ENCODE measurements around the gene ANKS1B. TPM values are rescaled to one million over a fixed set of nuclear protein-coding genes. Genes with fewer than 3 reads are reported as not detected.

Gene ANKS1B
- total RNA-seq, 1 experiment from 2014 or later = 4.1 TPM

GRCh38 chr12:98954506-98954905 is 1030.2 kb downstream of the ANKS1B start:
- no peak for DNase-seq (ENCODE audit: low read depth)

GRCh38 chr12:98951406-98951805 is 1033.3 kb downstream of the ANKS1B start:
- no peak for DNase-seq (ENCODE audit: low read depth)

DNA sequence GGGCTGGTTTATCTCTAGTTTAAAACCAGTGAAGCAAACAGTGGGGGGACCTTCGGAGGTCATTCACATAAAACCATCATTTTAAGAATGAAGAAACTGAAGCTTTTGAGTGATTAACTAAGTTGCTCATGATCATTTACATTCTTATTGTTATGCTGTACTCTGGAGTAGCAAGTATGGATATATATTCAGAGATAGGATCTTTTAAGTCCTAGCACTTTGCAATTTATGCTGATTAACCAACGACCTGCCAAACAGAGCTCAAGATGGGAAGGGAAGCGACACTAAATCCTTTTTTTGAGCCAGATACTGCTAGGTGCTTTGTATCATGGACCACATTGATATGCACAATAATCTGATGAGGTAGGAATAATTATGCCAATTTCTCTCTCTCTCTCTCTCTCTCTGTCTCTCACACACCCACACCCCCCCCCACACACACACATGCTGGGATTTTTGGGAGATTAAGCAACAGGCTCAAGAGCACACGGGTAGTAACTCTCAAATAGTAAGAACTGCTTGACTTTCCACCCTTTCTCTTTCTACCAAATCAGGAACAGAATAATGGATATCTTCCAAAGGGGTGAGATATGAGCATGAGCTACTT is 1036.3 kb downstream of the ANKS1B start:
- no peak for DNase-seq (ENCODE audit: low read depth)

GRCh38 chr12:98945864-98946263 is 1038.9 kb downstream of the ANKS1B start:
- no peak for DNase-seq (ENCODE audit: low read depth)

DNA sequence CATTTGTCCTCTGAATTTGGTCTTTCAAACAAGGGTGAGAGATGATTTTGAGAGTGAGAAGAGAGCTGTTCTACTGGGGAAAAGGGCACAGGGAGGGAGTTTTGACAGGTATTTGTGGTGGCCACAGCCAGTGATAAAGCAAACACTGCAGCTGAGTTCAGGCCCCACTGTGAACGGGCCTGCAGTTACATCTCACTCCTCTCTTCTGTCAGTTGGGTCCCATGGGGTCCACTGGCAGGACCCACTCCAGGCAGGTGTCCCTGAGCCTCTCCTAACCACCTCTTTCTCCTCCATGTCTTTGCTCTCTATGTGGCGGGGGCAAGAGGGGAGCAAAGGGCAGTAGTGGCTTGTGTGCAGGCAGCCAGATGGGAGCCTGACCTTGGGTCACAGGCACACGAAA is 1044.8 kb downstream of the ANKS1B start:
- DNase-seq (ENCODE audit: low read depth) = no peak

GRCh38 chr12:98939350-98939749 is 1045.4 kb downstream of the ANKS1B start:
- peak; percentile 15 for DNase-seq (ENCODE audit: low read depth)

DNA sequence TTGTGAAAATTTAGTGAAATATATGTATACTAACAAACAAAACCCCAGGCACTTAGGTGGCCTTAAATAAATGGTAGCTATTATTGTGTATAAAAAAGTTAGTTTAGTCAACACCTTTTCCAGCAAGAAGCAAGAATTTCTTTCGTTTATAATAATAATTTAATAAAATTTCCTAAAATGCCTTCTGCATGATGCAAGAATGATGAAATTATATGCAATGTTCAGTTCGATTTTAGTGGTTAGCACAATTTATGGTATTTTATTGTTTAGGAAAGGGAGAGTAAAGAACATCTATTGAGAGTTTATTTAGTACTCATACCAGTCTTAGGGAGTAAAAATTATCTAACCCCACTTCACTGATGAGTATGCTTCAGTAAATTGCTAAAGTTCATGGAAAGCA is 1048.9 kb downstream of the ANKS1B start:
- DNase-seq (ENCODE audit: low read depth) = no peak

DNA sequence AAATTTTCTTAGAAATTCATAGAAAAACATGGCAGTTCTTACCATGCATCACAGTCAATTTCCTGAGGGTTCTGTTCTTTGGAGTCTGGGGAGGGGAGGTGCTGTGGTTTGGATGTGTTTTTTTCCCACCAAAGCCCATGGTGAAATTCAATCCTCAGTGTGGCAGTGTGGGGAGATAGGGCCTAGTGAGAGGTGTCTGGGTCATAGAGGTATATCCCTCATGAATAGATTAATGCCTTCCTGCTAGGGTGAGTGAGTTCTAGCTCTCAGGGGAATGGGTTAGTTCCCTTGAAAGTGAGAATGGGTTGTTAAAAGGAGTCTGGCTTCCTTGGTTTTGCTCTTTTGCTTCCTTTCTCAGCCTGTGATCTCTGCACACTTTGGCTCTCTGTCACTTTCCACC is 1061.9 kb downstream of the ANKS1B start:
- no peak for DNase-seq (ENCODE audit: low read depth)

- DNase-seq (ENCODE audit: low read depth) = no peak
Observed at GRCh38 chr12:98918176-98918863, 1066.4 kb downstream of the ANKS1B start.

GRCh38 chr12:98916106-98916505 is 1068.6 kb downstream of the ANKS1B start:
- DNase-seq (ENCODE audit: low read depth) = no peak

DNA sequence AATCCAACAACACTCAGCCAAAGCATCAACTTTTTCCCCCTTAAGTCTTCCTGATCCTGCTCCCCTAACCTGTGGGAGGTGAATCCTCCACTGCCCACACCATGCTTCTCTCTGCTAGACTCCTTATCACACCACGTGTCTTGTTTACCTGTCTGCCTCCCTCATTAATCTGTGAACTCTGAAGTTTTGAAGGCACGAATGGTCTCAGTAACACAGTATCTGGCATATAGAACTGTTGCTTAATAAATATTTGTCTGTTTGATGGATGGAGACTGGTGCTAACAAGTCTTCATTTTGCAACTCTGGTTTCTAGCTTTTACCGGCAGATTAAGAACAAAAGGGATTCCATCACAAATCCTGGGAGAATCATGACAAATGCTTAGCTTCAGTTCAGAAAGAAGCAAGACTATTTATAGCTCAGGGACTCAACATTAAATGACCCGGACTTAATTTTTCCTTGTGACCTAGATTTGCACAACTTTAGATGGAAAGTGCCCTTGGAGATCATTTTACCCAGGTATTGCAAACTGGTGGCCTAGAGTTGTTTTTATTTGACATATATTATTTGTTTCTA is 1072.2 kb downstream of the ANKS1B start:
- no peak for DNase-seq (ENCODE audit: low read depth)

GRCh38 chr12:98911396-98911795 is 1073.3 kb downstream of the ANKS1B start:
- DNase-seq (ENCODE audit: low read depth) = no peak

GRCh38 chr12:98909746-98910145 is 1075.0 kb downstream of the ANKS1B start:
- no peak for DNase-seq (ENCODE audit: low read depth)

- DNase-seq (ENCODE audit: low read depth) = no peak
Observed at GRCh38 chr12:98908866-98909265, 1075.9 kb downstream of the ANKS1B start.

DNA sequence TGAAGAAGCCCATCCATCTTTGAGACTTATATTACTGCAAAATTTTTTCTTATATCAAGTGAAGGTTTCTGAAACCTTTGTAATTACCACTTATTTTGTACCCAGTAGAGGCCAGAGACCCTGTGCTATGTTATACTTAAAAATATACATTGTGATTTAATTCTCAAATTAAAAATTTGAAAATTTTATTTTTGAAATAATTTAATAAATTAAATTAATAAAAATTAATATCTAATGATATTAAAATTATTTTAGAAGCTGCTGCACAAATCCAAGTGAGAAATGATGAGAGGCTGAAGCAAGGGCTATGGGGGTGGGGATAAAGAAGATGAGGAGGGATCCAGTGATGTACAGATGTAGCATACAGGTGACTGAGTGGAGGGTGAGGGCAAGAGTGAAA is 1080.9 kb downstream of the ANKS1B start:
- no peak for DNase-seq (ENCODE audit: low read depth)

- DNase-seq (ENCODE audit: low read depth) = no peak
Observed at GRCh38 chr12:98901189-98901588, 1083.5 kb downstream of the ANKS1B start.

DNA sequence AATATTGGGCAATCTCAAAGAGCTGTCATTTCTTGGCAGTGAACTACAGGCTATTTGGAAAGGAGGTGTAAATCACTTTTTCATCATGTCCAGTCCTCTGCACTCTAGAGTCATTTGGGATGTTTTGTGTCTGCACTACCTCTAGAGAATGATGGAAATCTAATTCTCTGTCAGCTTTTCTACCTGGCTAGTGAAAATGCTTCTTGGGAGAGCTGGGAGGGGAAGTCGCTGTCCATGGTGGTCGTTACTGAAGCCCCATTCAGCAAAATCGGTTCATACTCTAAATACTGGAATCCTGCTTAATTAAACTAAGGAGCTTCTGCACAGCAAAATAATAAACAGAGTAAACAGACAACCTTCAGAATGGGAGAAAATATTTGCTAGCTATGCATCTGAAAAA is 1087.8 kb downstream of the ANKS1B start:
- no peak for DNase-seq (ENCODE audit: low read depth)

GRCh38 chr12:98895086-98895651 is 1089.6 kb downstream of the ANKS1B start:
- no peak for DNase-seq (ENCODE audit: low read depth)

DNA sequence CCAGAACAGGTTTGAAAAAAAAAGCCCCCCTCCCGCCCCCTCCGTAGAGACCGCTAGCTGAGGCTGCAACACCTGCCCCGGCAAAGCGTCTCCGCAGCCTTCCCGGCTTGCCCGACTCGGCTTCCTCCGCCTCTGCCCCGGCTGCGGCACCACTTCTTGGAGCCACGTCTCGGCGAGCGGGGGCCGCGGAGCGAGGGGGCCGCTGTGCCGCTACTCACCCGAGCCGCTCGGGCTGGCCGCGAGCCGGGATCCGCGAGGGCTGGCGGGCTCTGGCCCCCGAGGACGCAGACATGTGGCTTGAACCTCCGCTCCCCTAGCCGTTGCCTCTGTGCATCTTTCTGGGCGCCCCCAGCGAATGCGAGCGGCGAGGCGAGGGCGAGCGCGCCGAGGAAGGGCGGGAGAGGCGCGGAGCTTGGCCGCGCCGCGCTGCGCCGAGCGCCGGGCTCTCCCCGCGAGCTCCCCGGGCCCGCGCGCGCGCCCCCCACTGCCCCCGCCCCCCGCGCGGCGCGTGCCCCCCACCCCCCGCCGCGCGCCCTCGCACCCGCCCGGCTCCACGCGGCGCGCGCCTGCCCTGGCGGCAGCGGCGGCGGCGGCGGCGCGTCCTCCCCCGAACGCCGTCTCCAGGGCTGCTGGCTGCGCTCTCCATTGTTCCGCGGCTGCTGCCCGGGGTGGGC is 1090.2 kb downstream of the ANKS1B start:
- no peak for DNase-seq (ENCODE audit: low read depth)

DNA sequence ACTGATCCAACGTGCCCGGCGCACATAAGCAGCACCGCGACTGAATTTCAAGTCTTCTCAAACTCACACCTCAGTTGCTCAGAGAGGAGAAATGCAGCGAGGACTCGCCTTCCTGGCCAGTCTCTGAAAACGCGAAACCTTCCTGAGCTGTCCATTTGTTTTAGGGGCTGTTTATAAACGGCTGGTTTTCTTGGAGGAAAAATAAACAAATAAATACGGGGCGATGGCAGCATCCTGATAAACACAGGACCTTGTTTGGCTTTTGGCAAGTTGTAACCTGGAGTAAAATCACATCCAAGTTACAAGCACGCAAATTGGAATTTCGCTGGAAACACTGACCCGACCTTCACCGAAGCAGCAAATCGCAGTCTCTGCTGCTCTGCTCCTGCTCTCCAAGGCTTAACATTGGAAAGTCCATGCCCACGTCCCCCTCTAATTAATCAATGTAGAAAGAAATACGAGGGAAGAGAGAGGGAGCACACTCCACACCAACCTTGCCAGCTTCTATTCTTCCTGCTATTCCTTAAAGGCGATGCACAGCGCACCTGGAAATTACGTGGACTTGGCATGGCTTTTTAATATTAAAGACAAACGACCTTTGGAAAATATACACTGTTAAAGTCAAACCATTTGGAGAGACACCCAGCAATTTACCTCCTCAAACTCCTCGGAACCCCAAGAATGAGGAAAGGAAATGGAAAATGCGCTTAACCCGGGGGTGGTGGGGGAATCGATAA is 1090.9 kb downstream of the ANKS1B start:
- DNase-seq (ENCODE audit: low read depth) = no peak

GRCh38 chr12:98893126-98893674 is 1091.5 kb downstream of the ANKS1B start:
- DNase-seq (ENCODE audit: low read depth) = no peak

Data from M059J (cell line).